Panc1 (cell line): ENCODE data around the gene NTRK2. TPM values are rescaled to one million over a fixed set of nuclear protein-coding genes. Genes with fewer than 3 reads are reported as not detected.

Experiments used
- ATAC-seq: fragments of 200-7000 bp; cut with Tn5 transposase; 2 replicates; pipeline ENCODE4 v1.9.1; 2020; ENCODE audit warnings: mild to moderate bottlenecking, moderate library complexity
- BruUV-seq: library from RNA; stranded (reverse); fragments of 400-500 nt; replicated peaks from 2 replicates; lab custom pipeline; 2021; lab: Mats Ljungman, UMichigan
- CTCF ChIA-PET: fragments of 300-600 bp; sonication (Branson Sonifier 250); formaldehyde crosslinking; loops from one replicate; lab custom pipeline; 2022; ENCODE audit warnings: antibody characterized with exemption; lab: Charles Lee
- POLR2A ChIA-PET: fragments of 300-600 bp; sonication (Branson Sonifier 250); formaldehyde crosslinking; loops from one replicate; lab custom pipeline; 2022; ENCODE audit warnings: antibody characterized with exemption; lab: Charles Lee
- DNase-seq: peaks from one replicate; pipeline ENCODE4 v3.0.0-alpha.2; 2010; ENCODE audit warnings: low read depth, low spot score
- H3K27ac ChIP-seq: 2 replicates; pipeline ENCODE4 v1.5.1; 2011; ENCODE audit warnings: mild to moderate bottlenecking, low read length, inconsistent platforms
- H3K27me3 ChIP-seq: fragments of 200-500 bp; sonication (Bioruptor generic); 2 replicates; pipeline ENCODE4 v1.6.0; 2014; ENCODE audit warnings: low read length, inconsistent platforms; ENCODE audit not compliant: control insufficient read depth, insufficient read depth
- H3K36me3 ChIP-seq: fragments of 200-500 bp; sonication (Bioruptor generic); 2 replicates; pipeline ENCODE4 v1.5.1; 2014; ENCODE audit warnings: inconsistent platforms, mild to moderate bottlenecking, low read length, moderate library complexity; ENCODE audit not compliant: control insufficient read depth, insufficient read depth
- H3K4me1 ChIP-seq: 2 replicates; pipeline ENCODE4 v1.5.1; 2011; ENCODE audit warnings: inconsistent platforms, mild to moderate bottlenecking, low read length, moderate library complexity; ENCODE audit not compliant: control insufficient read depth, insufficient read depth
- H3K4me3 ChIP-seq, 2 experiments: 2 replicates each; pipeline ENCODE4 v1.5.1; 2011 to 2012; ENCODE audit warnings: low read depth in 2 of 2, low read length in 2 of 2, mild to moderate bottlenecking in 2 of 2, inconsistent platforms in 1 of 2, moderate library complexity in 1 of 2
- H3K9me3 ChIP-seq: fragments of 200-500 bp; sonication (Bioruptor generic); 2 replicates; pipeline ENCODE4 v1.5.1; 2014; ENCODE audit warnings: low read depth, mild to moderate bottlenecking, inconsistent platforms, low read length, moderate library complexity; ENCODE audit not compliant: control insufficient read depth, insufficient read depth
- POLR2AphosphoS5 ChIP-seq: IDR thresholded peaks from 2 replicates; pipeline ENCODE4 v1.6.1; 2012; ENCODE audit warnings: mild to moderate bottlenecking, low read depth, low read length, moderate library complexity
- REST ChIP-seq, 2 experiments: IDR thresholded peaks; 2 replicates each; pipeline ENCODE4 v1.6.1; 2011 to 2012; ENCODE audit warnings: low read depth in 2 of 2, control low read depth in 1 of 2, low read length in 1 of 2, mild to moderate bottlenecking in 1 of 2, moderate library complexity in 1 of 2; ENCODE audit not compliant: insufficient read depth in 1 of 2
- SIN3A ChIP-seq: IDR thresholded peaks from 2 replicates; pipeline ENCODE4 v1.6.1; 2012; ENCODE audit warnings: low read depth, mild to moderate bottlenecking, low read length, moderate library complexity, borderline replicate concordance; ENCODE audit not compliant: insufficient read depth
- TCF7L2 ChIP-seq: IDR thresholded peaks from 2 replicates; pipeline ENCODE4 v1.6.1; 2011; ENCODE audit warnings: mild to moderate bottlenecking, low read depth, low read length, inconsistent platforms
- in situ Hi-C: cut with HindIII; loops from 2 replicates; pipeline ENCODE4 v1.10.0; 2016; ENCODE audit warnings: low sequenced_read_pairs, low pct_unique_long_range_greater_than_20kb
- intact Hi-C: fragments of 100-400 bp; cut with micrococcal nuclease; formaldehyde crosslinking; loops from one replicate; pipeline ENCODE4 v1.10.0; 2022; ENCODE audit not compliant: unreplicated experiment
- total RNA-seq: library from RNA; stranded (reverse); gene quantifications from one replicate; pipeline ENCODE4 v1.2.1, GENCODE V29; 2021; ENCODE audit not compliant: unreplicated experiment
- TF ChIP-seq, protein P1 (sequence below): fragments of 450-650 bp; IDR thresholded peaks from 2 replicates; pipeline ENCODE4 v1.5.1; 2017; ENCODE audit warnings: mild to moderate bottlenecking

The NTRK2 gene
- total RNA-seq, 1 experiment from 2014 or later, result 0.23 TPM

DNA sequence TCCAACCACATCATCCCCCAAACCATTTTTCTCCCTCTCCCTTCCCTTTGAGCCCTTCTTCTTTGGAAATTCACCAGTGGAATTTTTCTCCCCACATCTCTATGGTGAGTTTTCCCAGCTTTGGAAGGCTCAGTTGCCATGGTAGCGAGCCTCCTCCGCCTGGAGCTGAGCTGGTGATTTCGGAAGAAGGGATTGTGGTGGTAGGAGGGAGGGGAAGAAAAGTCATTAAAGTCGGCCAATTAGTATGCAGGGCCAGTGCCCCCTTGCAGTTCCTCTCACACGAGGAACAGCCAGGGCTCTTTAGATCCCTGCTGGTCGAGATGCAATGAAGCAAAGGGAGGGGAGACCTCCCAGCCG is 322.0 kb downstream of the NTRK2 start:
- DNase-seq (no peak), ATAC-seq (no peak)
- ChIA-PET POLR2A (no interaction called here), CTCF (no interaction called here)
- H3K4me1 ChIP-seq, result no peaks in the 10 kb centered on the region
- H3K9me3 ChIP-seq, result no peaks in the 10 kb centered on the region
- H3K4me3 ChIP-seq, result no peak overlapping the region
- H3K27me3 ChIP-seq, result no peaks in the 10 kb centered on the region
- intact Hi-C loops, result no loop called here
- no peak overlapping the region for H3K27ac ChIP-seq
- no peaks in the 10 kb centered on the region for H3K36me3 ChIP-seq
- no TSS peak for BruUV-seq
- in situ Hi-C loops, result no loop called here
- no peak for TF ChIP-seq SIN3A
- no peak for TF ChIP-seq REST (IDR thresholded peaks at IDR 0.05; ENCODE audit: insufficient read depth in 1 of 2, low read depth in 2 of 2, low read length in 1 of 2)

- ChIA-PET CTCF (no interaction called here), POLR2A (no interaction called here)
- no TSS peak for BruUV-seq
- no peak for DNase-seq
- intact Hi-C loops, result no loop called here
- in situ Hi-C loops, result no loop called here
- H3K4me1 ChIP-seq, result no peaks in the 10 kb centered on the region
- no peak overlapping the region for H3K27ac ChIP-seq
- TF ChIP-seq, protein P1, sequence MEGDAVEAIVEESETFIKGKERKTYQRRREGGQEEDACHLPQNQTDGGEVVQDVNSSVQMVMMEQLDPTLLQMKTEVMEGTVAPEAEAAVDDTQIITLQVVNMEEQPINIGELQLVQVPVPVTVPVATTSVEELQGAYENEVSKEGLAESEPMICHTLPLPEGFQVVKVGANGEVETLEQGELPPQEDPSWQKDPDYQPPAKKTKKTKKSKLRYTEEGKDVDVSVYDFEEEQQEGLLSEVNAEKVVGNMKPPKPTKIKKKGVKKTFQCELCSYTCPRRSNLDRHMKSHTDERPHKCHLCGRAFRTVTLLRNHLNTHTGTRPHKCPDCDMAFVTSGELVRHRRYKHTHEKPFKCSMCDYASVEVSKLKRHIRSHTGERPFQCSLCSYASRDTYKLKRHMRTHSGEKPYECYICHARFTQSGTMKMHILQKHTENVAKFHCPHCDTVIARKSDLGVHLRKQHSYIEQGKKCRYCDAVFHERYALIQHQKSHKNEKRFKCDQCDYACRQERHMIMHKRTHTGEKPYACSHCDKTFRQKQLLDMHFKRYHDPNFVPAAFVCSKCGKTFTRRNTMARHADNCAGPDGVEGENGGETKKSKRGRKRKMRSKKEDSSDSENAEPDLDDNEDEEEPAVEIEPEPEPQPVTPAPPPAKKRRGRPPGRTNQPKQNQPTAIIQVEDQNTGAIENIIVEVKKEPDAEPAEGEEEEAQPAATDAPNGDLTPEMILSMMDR, result no peak
- TF ChIP-seq REST (IDR thresholded peaks at IDR 0.05; ENCODE audit: insufficient read depth in 1 of 2, low read depth in 2 of 2, low read length in 1 of 2), result no peak
- TF ChIP-seq TCF7L2, result no peak
- TF ChIP-seq SIN3A, result no peak
- no peak for TF ChIP-seq POLR2AphosphoS5
- no peaks in the 10 kb centered on the region for H3K9me3 ChIP-seq
- no peaks in the 10 kb centered on the region for H3K27me3 ChIP-seq
- no peak for ATAC-seq
- H3K4me3 ChIP-seq, result no peak overlapping the region
- H3K36me3 ChIP-seq, result no peaks in the 10 kb centered on the region
Measured at GRCh38 chr9:84992381-84992780, 322.9 kb downstream of the NTRK2 start.
